Type B pancreatic cell (in vitro differentiated cells): ENCODE data around the gene ZC3H7A. TPM values are rescaled to one million over a fixed set of nuclear protein-coding genes. Genes with fewer than 3 reads are reported as not detected.

Source experiments
- DNase-seq: peaks from one replicate; pipeline ENCODE4 v3.0.0; 2021; ENCODE audit warnings: mixed read lengths; ENCODE audit not compliant: unreplicated experiment; ENCODE audit errors: extremely low spot score
- H3K27ac Mint-ChIP-seq: 2 replicates; pipeline ENCODE4 v1.8.0; 2021; ENCODE audit warnings: mild to moderate bottlenecking, mixed read lengths
- H3K27me3 Mint-ChIP-seq: 2 replicates; pipeline ENCODE4 v1.8.0; 2021; ENCODE audit warnings: mixed read lengths
- H3K36me3 Mint-ChIP-seq: 2 replicates; pipeline ENCODE4 v1.8.0; 2021; ENCODE audit warnings: mixed read lengths
- H3K4me1 Mint-ChIP-seq: one replicate; pipeline ENCODE4 v1.8.0; 2021; ENCODE audit warnings: mixed read lengths; ENCODE audit not compliant: unreplicated experiment
- H3K4me3 Mint-ChIP-seq: 2 replicates; pipeline ENCODE4 v1.8.0; 2021; ENCODE audit warnings: mild to moderate bottlenecking, mixed read lengths
- H3K9me3 Mint-ChIP-seq: 2 replicates; pipeline ENCODE4 v1.8.0; 2021; ENCODE audit warnings: mixed read lengths
- CTCF ChIP-seq: fragments of 200-600 bp; sonication (generic); conservative IDR thresholded peaks from 2 replicates; pipeline ENCODE4 v1.5.0; 2021; ENCODE audit warnings: antibody characterized with exemption, mild to moderate bottlenecking
- total RNA-seq: library from RNA; stranded (reverse); gene quantifications from 2 replicates; pipeline ENCODE4 v1.2.1, GENCODE V29; 2021; ENCODE audit warnings: low replicate concordance

ZC3H7A gene
- total RNA-seq, 1 donor from 2014 or later, result 67.5 TPM

DNA sequence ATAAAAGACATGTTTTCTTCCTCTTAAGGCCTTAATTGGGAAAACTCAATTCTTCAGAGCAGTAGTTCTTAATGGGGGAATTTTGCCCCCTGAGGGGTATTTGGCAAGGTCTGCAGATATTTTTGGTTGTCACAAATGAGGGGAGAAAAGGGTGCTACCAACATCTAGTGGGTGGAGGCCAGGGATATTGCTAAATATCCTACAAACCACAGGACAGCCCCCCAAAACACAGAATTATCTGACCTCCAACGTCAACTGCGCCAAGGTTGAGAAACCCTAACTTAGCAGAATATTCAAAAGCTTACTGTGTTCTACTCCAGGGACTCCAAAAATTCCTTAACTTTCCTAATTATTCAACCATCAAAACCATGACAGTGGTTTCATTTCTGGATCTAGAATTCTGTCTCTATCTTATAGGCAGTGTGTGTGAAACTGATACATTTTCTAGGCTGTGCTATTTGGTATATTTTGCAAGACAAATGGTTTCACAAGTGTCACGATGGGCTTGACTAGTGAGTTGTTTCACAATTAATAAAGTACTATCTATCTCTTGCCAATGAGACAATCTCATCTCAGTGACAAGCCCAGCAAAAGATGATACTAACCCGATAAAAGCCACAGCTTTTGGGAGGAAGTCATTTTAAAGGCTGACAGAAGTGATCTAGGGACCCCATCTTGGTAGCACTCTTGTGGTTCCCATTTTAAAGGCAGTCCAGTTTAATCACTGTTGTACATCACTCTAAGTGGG lies 69.1 kb downstream of the ZC3H7A start:
- H3K27me3 Mint-ChIP-seq, result no peaks in the 10 kb centered on the region
- peaks cover 29% of the 10 kb centered on the region for H3K36me3 Mint-ChIP-seq
- no peak for DNase-seq
- H3K9me3 Mint-ChIP-seq, result no peaks in the 10 kb centered on the region
- no peak overlapping the region for H3K4me3 Mint-ChIP-seq
- TF ChIP-seq CTCF, result no peak
- no peaks in the 10 kb centered on the region for H3K4me1 Mint-ChIP-seq
- H3K27ac Mint-ChIP-seq, result no peak overlapping the region

DNA sequence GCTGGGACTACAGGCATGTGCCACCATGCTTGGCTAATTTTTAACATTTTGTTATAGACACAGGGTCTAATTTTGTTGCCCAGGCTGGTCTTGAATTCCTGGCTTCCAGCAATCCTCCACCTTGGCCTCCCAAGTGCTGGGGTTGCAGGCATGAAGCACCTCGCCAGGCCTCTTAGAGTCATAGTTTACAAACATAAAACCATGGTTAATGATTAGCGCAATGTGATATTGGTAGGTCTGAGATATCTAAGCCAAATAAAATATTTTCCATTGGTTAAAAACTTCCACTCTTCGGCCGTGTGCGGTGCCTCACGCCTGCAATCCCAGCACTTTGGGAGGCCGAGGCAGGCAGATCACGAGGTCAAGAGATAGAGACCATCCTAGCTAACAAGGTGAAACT lies 71.0 kb downstream of the ZC3H7A start:
- no peak overlapping the region for H3K27ac Mint-ChIP-seq
- no peaks in the 10 kb centered on the region for H3K9me3 Mint-ChIP-seq
- no peak overlapping the region for H3K4me3 Mint-ChIP-seq
- H3K27me3 Mint-ChIP-seq, result no peaks in the 10 kb centered on the region
- no peak for TF ChIP-seq CTCF
- H3K36me3 Mint-ChIP-seq, result peaks cover 31% of the 10 kb centered on the region
- no peak for DNase-seq
- peaks cover 6% of the 10 kb centered on the region for H3K4me1 Mint-ChIP-seq

DNA sequence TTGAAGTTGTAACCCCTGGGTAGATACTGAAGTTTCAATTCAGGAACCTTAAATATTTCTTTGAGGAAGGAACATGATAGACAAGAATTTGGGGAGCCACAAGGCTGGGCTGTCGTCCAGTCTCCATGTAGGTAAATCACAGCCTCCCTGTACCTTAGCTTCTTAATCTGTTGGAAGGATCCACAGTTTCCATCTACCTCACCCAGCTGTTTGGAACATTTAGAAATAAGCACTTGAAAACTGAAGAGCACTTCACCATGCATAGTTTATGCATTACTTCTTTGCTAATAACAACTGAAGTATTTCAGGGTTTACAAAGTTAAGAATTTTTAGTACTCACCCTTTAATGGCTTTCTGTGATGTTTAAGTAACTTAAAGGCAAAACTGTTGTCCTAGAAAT lies 71.6 kb downstream of the ZC3H7A start:
- H3K27ac Mint-ChIP-seq, result no peak overlapping the region
- no peak for DNase-seq
- TF ChIP-seq CTCF, result no peak

DNA sequence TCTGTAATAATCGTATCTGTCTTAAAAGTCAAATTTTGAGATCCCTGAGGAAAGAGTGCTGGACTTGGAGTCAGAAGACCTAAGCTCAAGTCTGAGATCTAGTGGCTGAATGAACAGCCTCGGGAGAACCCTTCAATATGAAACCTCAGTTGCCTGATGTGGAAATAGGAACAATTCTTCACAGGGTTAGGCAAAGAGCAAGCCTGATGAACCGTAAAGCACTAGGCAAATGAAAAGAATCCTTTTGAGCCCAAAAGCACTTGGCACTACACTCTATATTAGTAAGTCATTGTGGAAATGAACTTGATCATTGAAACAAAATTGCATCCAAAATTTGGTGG lies 74.6 kb downstream of the ZC3H7A start:
- Mint-ChIP-seq H3K27ac (no peak overlapping the region), H3K27me3 (no peaks in the 10 kb centered on the region), H3K9me3 (no peaks in the 10 kb centered on the region), H3K4me3 (no peak overlapping the region), H3K36me3 (peaks cover 26% of the 10 kb centered on the region), H3K4me1 (peaks cover 15% of the 10 kb centered on the region)
- no peak for TF ChIP-seq CTCF
- no peak for DNase-seq

More for the DNA sequence above, 71.6 kb downstream of the ZC3H7A start:
- H3K36me3 Mint-ChIP-seq, result peaks cover 31% of the 10 kb centered on the region
- no peaks in the 10 kb centered on the region for H3K27me3 Mint-ChIP-seq
- peaks cover 6% of the 10 kb centered on the region for H3K4me1 Mint-ChIP-seq
- H3K4me3 Mint-ChIP-seq, result no peak overlapping the region
- H3K9me3 Mint-ChIP-seq, result no peaks in the 10 kb centered on the region

DNA sequence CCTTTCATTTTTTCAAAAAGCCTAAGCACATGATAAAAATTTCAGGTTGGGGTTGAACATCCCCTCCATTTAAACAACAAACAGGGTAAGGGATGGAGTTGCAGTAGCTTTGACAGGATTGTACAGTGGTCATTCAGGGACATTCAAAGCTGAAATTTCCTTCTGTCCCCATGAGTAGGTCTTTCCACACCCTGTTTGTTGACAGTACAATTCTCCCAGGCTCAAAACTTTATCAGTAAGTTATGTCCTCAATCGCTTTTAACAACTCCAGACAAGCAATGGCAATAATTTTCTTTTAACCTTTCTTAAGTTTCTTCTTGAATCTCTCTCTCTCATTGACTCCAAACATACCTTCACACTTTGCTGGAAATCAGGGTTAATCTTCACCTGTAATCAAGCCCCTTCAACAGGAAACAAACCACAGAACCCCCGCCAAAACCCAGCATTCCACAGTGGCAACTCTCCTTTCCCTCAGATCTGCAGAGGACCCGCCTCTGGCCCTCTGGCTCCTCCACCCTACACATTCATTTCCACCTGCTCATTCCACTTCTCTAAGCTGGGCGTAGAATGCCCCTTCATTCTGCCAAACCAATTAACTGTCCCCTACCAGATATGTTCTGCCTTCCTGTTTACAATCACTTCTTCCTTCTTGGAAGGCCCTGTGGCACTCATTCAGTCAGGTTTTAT lies 75.1 kb downstream of the ZC3H7A start:
- no peaks in the 10 kb centered on the region for H3K9me3 Mint-ChIP-seq
- no peak for TF ChIP-seq CTCF
- no peaks in the 10 kb centered on the region for H3K27me3 Mint-ChIP-seq
- H3K4me1 Mint-ChIP-seq, result peaks cover 15% of the 10 kb centered on the region
- H3K4me3 Mint-ChIP-seq, result no peak overlapping the region
- peak overlapping the region; percentile 52 for H3K27ac Mint-ChIP-seq
- H3K36me3 Mint-ChIP-seq, result peaks cover 26% of the 10 kb centered on the region
- no peak for DNase-seq
